GM04504 (cell line): Measurements from ENCODE around the gene P2RX3.
"Not testable (repeated sequence)": the region's sequence is repeated elsewhere in the genome, so short reads cannot be mapped to it uniquely, and the experiment has no call there.

Experiments used
- DNase-seq: peaks from one replicate; pipeline ENCODE4 v3.0.0-alpha.2; 2012; ENCODE audit warnings: low read depth

Gene P2RX3

GRCh38 chr11:57324886-57325734 lies 13.0 kb upstream of the P2RX3 start, which contains the start of gene TNKS1BP1:
TNKS1BP1 (minus strand) TSS chr11:57324952; CDS start chr11:57321885, 3,067 bp downstream.
- DNase-seq, result peak; percentile 95

DNA sequence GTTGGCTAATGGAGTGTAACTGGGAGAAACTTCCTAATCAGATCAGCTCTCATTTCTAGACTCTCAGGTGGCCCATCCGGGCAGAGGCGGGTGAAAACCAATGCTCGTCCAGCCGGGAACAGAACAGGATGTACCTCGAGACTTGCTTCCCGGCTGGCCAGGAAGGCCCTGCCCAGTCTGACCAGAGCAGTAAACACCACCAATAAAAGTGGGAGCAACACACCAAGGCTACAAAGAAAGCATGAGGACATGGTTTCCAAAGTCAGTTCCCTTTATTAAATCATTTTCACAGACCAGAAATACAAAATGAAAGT lies 12.5 kb upstream of the P2RX3 start:
- no peak for DNase-seq

DNA sequence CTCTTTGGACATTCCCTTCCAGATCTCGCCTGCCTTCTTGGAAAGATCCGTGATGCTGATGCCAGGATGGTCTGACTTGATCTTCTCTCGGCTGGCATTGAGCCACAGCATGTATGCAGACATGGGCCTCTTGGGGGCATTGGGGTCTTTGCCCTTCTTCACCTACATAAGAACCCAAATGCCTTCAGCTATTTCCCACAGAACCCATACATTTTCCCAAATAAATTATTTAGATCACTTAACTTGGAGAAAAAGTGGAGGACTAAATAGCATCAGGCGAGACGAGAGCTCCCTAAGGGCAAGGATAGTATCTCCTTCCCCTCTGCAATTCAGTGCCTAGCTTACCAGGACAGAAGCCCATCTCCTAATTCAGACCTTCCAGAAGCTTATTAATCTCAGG lies 10.4 kb upstream of the P2RX3 start:
- DNase-seq, result no peak

GRCh38 chr11:57330029-57330428 lies 8.1 kb upstream of the P2RX3 start:
- no peak for DNase-seq

GRCh38 chr11:57331720-57332119 lies 6.4 kb upstream of the P2RX3 start:
- no peak for DNase-seq

DNA sequence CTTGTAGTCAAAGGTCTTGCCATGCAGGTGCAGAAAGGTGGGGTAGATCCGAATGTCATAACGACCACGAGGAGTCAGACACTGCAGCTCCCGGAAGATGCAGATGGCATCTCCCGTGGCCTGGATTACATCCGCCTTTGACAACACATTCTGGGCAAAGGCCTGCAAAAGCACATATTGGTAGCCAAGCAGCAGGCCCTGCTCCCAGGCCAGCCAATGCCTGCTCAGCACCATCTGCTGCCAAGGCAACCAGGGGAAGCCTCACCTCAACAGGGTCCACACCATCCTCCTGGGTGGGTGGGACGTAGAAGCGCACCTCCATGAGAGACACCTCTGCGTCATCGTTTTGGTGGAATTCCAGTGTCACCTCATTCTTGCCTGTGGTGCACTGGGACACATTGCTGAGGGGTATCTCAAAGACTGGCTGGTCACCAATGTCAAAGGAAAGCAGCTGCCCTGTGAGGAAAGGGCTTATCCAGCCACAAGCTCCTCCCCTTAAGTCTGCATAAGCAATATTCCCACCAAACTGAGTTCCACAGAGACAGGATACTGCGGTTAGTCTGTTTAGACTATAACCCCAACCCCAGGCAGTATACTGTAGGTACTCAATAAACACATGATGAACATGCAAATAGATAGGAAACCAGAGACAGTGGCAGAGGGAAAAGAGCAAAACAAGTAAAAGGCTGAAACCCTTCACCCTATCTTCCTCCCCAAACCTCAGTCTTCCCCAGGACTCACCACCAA lies 5.3 kb upstream of the P2RX3 start:
- DNase-seq, result no peak

GRCh38 chr11:57335023-57335342 lies 3.2 kb upstream of the P2RX3 start:
- DNase-seq, result no peak

DNA sequence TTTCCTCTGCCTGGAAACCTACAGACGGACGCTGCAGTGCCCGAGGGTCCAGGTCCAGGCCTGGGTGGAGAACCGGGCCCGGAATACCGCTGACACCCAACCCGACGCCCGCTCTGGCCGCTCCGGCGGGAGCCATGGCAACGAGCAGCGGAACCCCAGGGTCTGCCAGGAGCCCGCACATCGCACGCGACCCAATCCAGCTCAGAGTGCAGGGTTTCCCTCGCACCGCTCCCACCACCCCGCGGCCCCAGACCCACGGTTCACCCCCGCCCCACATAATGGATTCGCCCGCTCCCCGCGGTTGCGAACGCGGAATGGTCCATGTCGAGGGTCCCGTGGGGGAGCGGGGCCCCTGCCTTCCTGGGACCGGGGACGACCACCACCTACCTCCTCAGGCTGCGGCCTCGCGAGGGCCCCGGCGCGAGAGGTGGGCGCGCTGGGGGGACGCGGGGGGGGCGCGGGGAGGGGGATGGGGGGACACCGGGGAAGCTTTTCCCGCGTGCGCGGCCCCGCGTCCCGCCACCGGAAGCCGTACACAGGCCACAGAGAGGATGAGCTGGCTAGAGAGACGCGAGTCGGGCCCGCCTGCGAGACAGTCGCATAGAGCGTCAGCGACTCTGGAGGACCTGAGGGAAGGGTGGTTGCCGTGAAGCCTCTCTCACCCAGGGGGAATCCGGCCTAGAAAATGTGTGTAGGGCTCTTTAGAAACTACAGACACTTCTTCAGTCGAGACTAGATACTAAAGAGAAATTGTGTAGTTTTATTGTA lies 2.6 kb upstream of the P2RX3 start, which contains the start of gene SSRP1:
Gene SSRP1 (minus strand): TSS at position 550 of the 768 bp plus-strand sequence. CDS start 771 bp downstream, outside the sequence.
- no peak for DNase-seq

DNA sequence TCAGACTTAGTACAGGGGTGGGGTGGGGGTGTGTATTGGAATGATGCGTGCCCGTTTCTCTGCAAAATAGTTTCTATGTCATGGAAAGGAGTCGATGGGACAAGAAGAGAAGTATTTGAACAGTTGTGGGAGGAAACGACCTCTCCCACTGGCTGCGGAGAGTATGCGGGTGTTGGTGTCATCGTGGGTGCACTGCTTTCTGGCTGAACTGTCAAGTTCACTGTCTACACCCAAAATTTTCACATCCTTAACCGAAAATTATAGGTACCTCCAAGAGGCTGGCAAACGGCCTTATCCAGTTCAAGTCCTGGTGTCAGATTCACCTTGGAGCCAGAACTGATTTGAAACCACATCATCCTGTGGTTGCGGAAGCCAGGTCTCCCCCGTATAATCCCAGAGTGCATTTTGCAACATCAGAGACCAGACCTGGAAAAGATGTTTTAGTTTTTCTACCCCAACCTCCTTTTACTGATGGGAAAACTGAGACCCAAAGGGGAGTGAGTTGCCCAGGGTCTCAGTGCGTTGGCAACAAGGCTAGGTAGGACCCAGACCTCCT lies 2.0 kb upstream of the P2RX3 start:
- no peak for DNase-seq

DNA sequence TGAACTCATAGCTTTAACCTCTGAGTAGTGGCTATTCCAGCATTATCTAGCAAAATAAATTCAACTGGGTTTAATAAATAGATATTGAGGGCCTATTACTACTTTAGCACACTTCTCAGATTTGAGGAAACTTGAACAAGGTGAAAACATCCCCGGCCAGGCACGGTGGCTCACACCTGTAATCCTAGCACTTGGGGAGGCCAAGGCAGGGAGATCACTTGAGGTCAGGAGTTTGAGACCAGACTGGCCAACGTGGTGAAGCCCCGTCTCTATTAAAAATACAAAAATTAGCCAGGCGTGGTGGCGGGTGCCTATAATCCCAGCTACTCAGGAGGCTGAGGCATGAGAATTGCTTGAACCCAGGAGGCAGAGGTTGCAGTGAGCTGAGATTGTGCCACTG lies 1.3 kb upstream of the P2RX3 start:
- DNase-seq, result not testable (repeated sequence)

DNA sequence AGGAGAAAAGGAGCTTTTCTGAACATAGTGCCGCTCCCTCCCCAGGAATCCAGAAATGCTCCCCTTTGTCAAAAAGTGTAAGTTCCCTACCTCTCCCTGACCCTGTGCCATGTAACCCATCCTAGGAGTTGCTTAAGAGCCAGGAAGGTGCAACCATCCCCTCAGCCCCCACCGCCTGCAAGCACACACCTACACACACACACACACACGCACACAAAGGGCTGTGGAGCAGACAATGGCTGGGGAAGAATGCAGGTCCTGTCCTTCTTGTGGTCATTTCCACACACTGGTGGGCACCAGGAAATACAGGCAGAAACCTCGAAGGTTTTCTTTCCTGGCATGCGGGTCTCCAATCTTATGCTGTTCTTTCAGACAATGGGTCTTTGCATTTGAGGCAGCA lies 1.2 kb downstream of the P2RX3 start:
- DNase-seq, result no peak

DNA sequence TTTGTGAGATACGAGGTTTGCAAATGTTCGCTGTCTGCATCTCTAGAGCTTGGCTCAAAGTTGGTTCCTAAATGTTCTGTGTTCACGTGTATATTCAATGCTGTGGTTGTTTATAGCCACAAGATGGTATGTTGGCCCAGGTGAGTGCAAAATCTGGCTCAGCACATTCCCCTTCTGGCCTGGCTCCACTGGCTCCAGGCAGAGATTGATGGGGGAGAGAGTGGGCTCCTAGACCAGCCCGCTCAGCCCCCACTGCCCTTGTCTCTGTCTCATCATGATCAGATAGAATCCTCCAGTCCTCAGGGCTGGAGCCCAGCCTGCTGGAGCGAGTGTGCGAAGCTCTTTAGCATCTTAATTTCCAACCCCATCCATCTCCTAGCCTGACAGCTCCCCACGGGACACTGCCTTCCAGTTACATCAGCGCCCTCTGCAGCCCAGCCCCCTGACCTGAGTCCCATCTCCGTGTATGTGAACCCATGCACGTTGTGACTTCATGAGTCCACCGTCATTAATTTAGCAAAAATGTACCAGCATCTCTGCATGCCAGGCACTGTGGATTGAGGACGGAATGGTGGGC lies 2.0 kb downstream of the P2RX3 start:
- DNase-seq, result no peak

DNA sequence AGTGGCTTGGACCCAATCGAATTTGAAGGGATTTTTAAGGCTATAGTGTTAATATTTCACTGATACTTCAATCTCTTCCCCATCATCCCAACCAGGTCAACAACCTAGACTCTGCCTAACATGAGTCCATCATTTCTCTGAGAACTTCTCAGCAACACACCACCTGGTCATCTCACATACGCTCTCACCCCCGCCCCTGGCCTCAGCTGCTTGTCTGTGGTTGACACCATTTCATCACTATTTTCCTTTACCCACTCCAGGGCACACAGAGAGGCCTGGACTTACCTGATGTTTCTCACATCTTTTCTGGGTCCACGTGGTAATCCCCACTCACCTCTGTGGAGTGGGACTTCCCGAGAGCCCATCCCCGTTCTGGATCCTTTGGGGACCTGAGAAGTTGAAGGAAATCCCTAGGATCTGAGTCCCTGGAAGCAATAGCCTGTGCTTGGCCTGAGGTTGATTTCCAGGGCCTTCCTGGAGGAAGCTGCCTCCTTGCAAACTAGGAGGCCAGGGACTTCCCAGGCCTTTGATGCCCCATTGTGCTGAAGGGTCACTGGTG lies 3.2 kb downstream of the P2RX3 start:
- DNase-seq, result no peak

DNA sequence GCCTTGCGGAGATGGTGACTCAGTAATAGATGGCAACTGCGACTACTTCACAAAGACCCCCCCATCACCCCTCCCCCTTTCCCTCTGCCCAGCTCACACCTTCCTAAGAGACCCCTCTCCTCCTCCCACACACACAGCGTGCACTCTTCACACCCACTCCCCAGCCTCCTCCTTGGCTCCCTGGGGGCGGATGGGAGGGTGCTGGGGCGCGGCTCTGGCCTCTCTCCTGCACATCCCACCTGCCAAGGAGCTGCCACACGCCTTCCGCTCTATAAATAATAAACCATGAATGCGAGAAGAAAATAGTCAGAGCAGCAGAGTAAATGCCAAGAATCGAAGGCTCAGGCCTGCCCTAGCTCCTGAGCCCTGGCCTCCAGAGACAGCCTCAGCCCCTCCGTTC lies 4.5 kb downstream of the P2RX3 start:
- DNase-seq, result no peak

GRCh38 chr11:57343825-57344224 lies 5.7 kb downstream of the P2RX3 start:
- DNase-seq, result no peak

- no peak for DNase-seq
These were observed 6.7 kb downstream of the P2RX3 start for GRCh38 chr11:57344826-57345225.

- DNase-seq, result no peak
These were observed 7.5 kb downstream of the P2RX3 start for GRCh38 chr11:57345555-57346211.

- no peak for DNase-seq
These were observed 9.2 kb downstream of the P2RX3 start for GRCh38 chr11:57347336-57347735.

GRCh38 chr11:57348052-57348451 lies 9.9 kb downstream of the P2RX3 start:
- no peak for DNase-seq

DNA sequence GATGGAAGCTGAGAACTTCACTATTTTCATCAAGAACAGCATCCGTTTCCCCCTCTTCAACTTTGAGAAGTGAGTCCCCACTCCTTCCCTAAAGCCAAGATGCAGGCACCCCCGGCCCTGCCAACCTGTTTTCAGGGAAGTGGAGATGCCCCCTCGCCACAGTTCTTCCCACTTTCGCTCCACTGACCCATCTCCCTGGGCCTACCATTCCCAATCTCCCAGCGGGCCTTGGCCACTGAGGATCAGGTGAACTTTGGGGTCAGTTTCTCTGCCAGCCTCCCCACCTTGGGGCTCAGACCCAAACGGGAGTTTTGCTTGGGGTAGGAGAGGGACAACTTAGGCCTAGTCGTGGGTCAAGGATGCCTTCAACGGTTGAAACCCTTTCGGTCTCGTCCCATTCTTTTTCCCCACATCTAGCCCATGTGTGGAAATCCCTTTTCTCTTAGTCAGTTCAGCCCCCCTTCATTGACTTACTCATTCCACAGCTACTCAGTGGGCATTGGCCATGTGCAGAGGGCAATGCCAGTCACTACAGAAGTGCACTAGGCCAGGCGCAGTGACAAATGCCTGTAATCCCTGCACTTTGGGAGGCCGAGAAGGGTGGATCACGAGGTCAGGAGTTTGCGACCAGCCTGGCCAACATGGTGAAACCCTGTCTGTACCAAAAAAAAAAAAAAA lies 10.6 kb downstream of the P2RX3 start:
- DNase-seq, result no peak
